NCI-H2107 treated with DMSO at 0.1 percent for 48 hours (cell line): Measurements from ENCODE around the gene USH1C.

Experiments
- DNase-seq: peaks from one replicate; lab custom pipeline; 2025; ENCODE audit not compliant: unreplicated experiment; lab: John Stamatoyannopoulos, UW

USH1C gene

GRCh38 chr11:17477361-17477760 is 66.9 kb downstream of the USH1C start:
- no peak for DNase-seq

DNA sequence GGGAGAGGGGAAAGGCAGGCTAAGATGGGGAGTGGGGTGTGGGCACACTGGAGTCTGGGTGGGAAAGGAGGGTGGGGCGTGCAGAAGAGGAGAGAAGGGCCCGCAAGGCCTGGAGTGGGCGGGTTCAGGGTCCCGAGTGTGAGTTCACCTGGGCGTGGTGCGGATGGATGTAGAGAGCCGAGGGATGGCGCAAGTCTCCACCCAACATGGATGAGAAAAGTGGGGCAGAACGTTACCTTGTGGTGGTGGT is 67.2 kb downstream of the USH1C start:
- DNase-seq, result no peak

DNA sequence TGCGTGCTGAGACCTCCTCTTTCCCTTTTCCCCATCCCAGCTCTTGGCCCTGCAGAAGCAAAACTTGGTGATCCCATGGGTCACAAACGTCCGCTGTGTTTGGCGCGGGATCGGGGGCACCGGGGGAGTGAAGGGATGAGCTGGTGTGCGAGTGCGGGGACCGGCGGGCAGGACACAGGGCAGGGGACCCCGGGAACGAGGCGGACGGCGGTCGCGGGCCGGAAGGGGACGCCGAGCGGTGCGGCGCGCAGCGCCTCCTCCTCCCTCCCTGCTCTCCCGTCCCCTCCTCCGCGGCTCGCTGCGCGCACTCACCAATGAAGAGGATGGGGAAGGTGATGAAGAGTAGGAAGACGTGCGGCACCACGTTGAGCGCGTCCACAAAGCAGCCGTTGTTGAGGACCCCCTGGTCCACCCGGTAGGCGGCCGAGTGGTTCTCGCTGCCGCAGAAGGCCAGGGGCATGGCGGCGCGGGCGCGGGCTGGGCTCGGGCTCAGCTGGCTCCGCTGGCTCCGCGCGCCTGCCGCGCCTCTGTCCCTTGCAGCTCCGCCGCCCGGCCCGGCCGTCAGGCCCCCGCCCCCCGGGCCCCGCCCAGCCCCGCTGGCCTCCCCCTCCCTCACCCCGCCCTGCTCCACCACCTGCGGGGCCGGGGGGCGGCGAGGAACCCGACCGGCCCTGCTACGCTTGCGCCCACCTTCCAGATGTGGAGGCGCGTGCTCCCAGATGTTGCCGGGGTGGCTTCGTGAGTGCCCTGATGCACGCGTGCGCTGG is 67.7 kb downstream of the USH1C start, which contains the start of gene ABCC8:
ABCC8 (minus strand) TSS at position 529 of the 767 bp plus-strand sequence; CDS start at position 460, 69 bp downstream.
- no peak for DNase-seq

DNA sequence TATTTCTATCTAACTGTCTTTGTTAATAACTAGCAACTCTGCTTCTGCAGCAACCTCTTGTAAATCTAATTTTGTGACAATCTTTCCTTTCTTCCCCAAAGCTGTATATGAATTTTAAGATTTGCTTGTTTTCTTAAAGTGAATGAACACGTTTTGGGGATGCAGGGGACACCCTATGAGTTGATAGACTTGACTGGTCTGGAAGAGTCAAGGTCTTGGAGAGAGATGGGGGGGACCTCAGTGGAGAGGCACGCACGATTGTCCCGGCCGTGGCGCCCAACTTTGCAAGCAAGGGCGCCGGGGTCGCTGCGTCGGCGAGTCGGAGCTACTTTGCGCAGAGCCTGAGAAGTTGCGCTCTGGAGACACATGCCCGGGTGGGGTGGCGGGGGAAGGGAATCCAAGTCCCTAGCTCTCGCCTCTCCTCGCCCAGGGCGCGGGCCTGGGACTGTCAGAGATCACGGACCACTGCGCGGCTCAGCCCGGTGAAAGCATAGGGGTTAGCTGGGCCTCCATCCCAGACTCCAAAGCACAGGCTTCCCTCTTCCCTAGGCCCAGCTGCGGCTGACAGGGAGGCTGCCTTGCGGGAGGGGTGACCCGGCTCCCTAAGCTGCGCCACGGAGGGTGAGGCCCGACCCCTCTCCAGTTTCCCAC is 68.4 kb downstream of the USH1C start:
- no peak for DNase-seq

GRCh38 chr11:17473071-17473744 is 71.0 kb downstream of the USH1C start:
- DNase-seq, result no peak

GRCh38 chr11:17472467-17472866 is 71.7 kb downstream of the USH1C start:
- DNase-seq, result no peak

DNA sequence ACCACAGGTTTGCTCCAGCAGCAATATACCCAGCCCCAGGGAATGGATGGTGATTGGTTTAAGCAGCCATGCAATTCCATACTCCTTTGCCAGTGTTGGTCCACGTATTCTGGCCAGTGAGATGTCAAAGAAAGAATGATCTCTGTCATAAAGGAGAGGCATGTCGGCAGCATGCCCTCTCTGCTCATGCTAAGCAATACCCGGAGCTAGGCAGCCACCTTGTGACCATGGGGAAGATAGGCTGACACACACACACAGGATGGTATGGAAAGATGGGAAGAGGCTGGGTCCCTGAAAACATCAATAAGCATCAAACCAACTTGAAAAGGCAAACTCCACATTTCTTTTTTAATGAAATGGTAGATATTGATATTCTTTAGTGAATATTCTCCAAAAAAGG is 72.7 kb downstream of the USH1C start:
- DNase-seq, result no peak

GRCh38 chr11:17469998-17470397 is 74.2 kb downstream of the USH1C start:
- no peak for DNase-seq

DNA sequence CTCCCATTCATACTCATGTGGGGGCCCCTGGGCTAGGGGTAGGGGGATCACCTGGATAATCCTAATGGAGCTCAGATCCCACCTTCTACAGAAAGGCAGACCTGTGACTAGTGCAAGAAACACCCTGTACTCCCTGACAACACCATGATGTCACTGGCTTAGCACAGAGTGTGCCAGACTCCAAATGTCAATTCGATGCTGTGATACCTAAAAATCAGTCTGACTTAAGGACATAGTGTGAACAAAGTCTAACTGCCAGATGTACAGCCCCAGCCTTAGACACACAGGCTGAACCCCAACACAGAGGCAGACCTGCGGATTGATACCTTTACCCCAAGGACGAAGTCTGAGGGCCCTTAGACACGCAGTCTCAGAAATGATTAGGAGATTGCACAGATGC is 76.1 kb downstream of the USH1C start:
- DNase-seq, result no peak

DNA sequence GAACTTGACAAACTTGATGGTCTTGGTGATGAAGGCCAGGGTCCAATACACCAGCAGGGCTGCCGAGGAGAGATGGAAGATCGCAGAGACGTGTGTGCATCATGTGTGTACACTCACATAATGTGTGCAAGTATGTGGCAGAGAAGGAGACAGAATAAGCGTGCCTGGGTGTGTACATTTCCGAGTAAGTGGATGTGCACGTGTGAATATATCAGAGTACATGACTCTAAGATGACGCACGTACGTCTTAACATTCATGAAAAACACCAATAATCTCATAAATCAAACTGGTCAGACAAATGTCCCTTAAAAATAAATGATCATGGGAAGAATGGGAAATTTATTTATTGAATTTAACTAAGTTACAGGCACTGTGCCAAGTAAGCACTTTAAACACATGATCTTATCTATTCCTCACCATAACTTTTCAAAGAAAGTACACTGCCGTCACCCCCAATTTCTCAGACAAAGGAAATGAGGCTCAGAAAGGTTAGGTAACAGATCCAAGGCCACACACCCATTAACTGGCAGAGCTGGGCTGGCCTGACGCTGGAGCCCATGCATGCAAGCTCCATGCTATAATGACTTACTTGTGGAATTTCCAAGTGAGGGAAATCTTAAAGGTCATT is 80.6 kb downstream of the USH1C start:
- no peak for DNase-seq

GRCh38 chr11:17462940-17463339 is 81.3 kb downstream of the USH1C start:
- DNase-seq, result no peak

- DNase-seq, result no peak
These were observed 83.8 kb downstream of the USH1C start for GRCh38 chr11:17460406-17460805.

DNA sequence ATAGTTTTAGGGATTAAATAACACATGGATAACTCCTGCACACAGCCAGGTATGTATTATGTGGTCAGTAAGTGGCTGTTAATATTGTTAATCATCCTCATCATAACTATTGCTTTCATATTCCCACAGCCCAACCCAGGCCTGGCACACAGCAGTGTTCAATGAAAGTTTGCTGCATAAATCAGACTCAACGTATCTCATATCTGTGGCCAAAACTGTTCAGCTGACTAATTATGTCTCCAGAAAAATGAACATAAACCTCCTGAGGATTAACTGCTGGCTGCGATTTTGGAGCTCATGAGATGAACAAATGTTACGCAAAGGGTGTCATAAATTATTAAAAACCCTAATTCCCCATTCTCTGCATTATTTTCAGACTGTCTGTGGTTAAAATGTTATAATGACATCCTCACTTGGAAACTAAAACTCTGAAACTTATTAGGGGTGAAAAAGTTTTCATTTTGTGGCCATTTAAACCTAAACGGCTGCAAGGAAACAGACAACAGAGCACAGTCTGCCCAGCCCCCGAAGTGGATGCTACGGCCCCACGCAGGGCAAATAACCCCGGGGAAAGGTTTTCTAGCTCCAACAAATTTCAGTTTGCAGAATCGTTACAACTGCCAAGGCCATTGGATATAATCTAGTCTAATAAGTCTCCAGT is 84.8 kb downstream of the USH1C start:
- DNase-seq, result no peak

- no peak for DNase-seq
These were observed 85.9 kb downstream of the USH1C start for GRCh38 chr11:17458268-17458667.

DNA sequence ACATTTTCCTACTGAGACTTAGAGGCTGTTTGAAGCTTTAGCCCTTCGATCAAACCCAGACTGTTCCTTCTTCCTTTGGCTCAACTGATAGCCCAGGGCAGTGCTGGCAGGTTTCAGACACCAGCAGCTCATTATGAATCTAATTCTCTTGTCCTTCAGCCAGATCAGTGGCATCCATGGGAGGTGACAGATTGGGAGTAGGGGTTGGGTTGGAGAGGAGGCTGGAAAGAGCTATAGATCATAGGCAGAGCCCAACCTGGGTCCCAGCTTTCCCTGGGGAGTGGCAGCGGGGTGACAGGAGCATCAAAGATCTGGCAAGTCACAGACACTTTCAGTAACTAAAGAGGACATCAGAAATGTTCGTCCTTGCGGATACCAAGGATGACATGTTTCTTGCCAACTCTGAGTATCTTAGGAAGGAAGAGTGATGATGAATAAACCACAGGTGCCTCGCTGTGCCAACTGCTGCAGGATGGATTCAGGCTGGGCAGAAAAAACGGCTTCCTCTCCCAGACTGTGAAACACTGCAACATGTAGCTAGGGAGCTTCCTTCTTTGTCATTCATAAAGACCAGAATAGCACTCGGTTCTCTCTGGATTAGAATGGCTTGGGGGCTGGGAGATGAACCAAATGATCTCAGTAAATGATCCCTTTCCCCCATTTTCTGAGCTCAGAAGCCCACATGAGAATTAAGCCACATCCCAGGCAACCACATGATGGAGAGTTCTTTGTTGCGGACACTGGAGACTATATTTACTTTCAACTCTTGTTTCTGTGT is 86.6 kb downstream of the USH1C start:
- no peak for DNase-seq

GRCh38 chr11:17452668-17453067 is 91.5 kb downstream of the USH1C start:
- no peak for DNase-seq

DNA sequence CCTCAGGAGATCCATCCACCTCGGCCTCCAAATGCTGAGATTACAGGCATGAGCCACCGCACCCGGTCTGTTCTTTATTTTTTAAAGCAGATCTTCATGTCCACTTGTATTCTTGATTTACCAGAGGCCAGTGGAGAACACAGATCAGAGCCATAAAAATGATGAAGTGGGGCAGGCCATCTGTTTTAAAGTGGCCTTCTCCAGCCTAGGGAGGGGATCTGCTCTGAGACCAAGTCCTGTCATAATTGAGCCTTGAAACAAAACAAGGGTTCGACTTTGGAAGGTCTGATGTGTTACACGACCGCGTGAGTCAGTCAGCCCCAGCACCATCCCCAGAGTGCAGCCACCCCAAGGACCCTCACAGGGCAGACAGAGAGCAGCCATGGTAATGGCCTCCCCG is 95.1 kb downstream of the USH1C start:
- DNase-seq, result no peak

DNA sequence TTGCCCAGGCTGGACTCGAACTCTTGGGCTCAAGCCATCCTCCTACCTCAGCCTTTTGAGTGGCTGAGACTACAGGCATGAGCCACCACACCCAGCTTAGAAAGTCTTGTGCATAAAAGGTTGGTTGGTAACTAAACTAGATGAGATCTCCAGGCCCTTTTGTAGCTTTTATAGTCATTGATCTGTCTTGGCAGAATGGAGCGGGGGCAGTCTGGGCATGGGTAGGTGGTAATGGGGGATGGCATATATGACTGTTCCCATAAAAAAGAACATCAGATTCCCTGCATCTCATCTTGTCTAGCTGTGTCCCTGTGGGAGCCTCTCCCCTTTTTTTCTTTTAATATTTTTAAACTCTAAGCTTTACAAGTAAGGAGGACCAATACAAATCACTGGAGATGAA is 97.7 kb downstream of the USH1C start:
- DNase-seq, result no peak

GRCh38 chr11:17445240-17445795 is 98.9 kb downstream of the USH1C start:
- DNase-seq, result peak; percentile 38

DNA sequence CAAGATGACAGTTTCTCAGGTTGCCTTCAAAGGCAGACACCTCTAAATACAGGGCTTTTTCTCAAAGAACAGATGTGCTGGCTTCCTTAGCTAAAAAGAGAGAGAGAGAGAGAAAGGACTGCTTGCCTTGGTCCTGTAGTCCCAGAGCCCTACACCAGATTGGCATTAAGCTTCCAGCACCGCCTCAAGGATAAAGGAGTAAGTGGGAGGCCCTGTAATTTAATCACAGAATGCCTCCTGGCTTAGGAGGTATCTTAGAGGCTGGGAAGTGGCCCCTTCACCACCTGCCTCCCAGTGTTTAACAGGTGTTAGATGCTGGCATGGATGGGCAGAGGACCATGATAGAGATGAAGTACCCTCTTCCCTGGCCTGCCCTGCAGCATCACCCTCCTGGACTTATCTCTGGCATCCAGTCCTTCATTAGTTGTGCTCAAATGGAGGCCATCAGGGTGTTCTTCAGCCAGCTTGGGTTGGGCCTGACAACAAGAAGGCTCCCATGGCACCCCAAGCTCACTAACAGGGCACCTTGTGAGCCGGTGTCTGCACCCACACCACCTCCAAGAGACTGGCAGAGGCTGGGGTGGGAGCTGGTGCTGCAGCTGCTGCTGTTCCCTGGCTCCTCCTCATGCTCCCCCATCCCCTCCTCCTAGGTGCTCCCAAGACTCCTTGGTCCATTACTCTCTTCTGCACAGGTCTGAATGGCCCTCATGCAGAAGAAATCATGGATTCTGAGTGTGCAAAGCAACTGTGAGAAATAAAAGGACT is 100.1 kb downstream of the USH1C start:
- no peak for DNase-seq
